BLaER1 treated with 17β-estradiol and CSF1 and Interleukin-3, amounts not matched to agents 10 nM and 100 nM (cell line): ENCODE results near the gene PELO.
A peak's percentile ranks its signal among the peaks of the same experiment; 100 is the strongest.

Experiments
- H3K27ac ChIP-seq, 11 experiments: shearing (Covaris generic); formaldehyde crosslinking; 2 replicates each; pipeline ENCODE4 v1.8.1; 2022
- H3K27me3 ChIP-seq, 11 experiments: shearing (Covaris generic); formaldehyde crosslinking; 2 replicates each; pipeline ENCODE4 v1.8.1; 2022
- H3K36me3 ChIP-seq, 11 experiments: shearing (Covaris generic); formaldehyde crosslinking; 2 replicates each; pipeline ENCODE4 v1.8.1; 2022
- H3K4me1 ChIP-seq, 10 experiments: shearing (Covaris generic); formaldehyde crosslinking; 2 replicates each; pipeline ENCODE4 v1.8.1; 2022
- H3K4me2 ChIP-seq, 11 experiments: shearing (Covaris generic); formaldehyde crosslinking; 2 replicates each; pipeline ENCODE4 v1.8.1; 2022
- H3K4me3 ChIP-seq, 10 experiments: shearing (Covaris generic); formaldehyde crosslinking; 2 replicates each; pipeline ENCODE4 v1.8.1; 2022
- H3K9ac ChIP-seq, 11 experiments: shearing (Covaris generic); formaldehyde crosslinking; 2 replicates each; pipeline ENCODE4 v1.8.1; 2022
- H3K9me3 ChIP-seq, 11 experiments: shearing (Covaris generic); formaldehyde crosslinking; replicated peaks in 1 of 11; 2 replicates each; pipeline ENCODE4 v1.8.1; 2022
- H4K20me1 ChIP-seq, 11 experiments: shearing (Covaris generic); formaldehyde crosslinking; 2 replicates each; pipeline ENCODE4 v1.8.1; 2022
- Cebpa-rat ChIP-seq, 11 experiments: shearing (Covaris generic); IDR thresholded peaks; 2 replicates each; pipeline ENCODE4 v1.8.1; 2022

Gene PELO

DNA sequence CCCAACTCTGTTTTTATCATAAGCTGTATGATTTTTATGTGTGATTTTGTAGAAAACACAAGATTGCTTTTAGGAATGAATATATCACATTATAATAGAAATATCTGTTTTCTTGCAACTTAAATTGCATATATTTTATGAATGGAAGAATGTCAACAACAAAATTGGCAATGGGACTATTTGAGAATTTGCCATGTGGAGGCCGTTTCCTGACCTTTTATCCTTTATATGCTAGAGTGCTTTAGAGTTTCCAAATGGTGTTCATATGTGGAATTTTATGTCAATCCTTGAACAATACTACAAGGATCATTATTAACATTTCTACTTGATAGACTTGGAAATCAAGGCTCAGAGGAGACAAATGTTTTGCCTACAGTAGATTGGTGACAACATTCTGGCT is 34.2 kb downstream of the PELO start:
- Histone ChIP-seq H3K4me2 (no peak overlapping the region), H3K4me1 (no peaks in the 10 kb centered on the region), H4K20me1 (no peaks in the 10 kb centered on the region), H3K9me3 (no peaks in the 10 kb centered on the region), H3K9ac (no peak overlapping the region), H3K27ac (no peak overlapping the region), H3K4me3 (no peak overlapping the region), H3K36me3 (no peaks in the 10 kb centered on the region), H3K27me3 (no peaks in the 10 kb centered on the region)
- TF ChIP-seq Cebpa-rat (IDR thresholded peaks at IDR 0.05): no peak

DNA sequence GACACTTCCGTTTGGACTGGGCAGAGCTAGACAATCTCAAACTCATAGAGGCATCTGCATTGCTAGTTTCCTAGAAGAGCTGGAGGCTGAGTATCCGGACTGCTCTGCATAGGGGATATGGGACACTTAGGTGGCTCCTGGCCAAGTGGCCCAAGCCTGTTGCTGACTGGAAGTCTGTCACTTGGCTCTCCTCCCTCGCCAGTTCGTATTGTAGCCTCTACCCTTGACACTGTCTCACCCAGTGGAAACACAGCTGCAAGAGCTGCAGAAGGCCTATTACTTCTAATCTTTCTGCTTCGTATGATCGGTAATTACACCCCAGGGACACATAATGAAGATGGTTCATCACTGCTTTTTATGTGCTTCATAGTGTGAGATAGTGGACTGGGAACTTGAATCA is 34.7 kb downstream of the PELO start:
- Histone ChIP-seq H4K20me1 (no peaks in the 10 kb centered on the region), H3K9ac (no peak overlapping the region), H3K4me3 (no peak overlapping the region), H3K36me3 (no peaks in the 10 kb centered on the region), H3K4me1 (no peaks in the 10 kb centered on the region), H3K27ac (no peak overlapping the region), H3K9me3 (peaks cover 0 to 1% (median under 1%) of the 10 kb centered on the region in 11 experiments; a peak in 5 of 22 replicates), H3K27me3 (no peaks in the 10 kb centered on the region), H3K4me2 (no peak overlapping the region)
- no peak for TF ChIP-seq Cebpa-rat (IDR thresholded peaks at IDR 0.05)

DNA sequence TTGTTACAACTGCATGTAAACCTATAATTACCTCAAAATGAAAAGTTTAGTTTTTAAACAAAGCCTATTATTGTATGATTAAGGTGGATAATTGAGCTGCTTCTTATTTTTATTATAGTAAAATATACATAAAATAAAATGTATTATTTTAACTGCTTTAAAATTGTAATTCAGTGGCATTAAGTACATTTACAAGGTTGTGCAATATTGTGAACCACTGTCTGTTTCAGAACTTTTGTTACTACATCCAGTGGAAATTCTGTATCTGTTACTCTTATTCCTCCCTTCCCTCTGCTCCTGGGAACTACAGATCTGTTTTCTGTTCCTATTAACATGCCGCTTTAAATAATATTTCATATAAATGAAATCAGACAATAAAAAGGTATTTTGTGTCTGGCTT is 37.1 kb downstream of the PELO start:
- no peak overlapping the region for H3K4me3 ChIP-seq
- TF ChIP-seq Cebpa-rat (IDR thresholded peaks at IDR 0.05): no peak

DNA sequence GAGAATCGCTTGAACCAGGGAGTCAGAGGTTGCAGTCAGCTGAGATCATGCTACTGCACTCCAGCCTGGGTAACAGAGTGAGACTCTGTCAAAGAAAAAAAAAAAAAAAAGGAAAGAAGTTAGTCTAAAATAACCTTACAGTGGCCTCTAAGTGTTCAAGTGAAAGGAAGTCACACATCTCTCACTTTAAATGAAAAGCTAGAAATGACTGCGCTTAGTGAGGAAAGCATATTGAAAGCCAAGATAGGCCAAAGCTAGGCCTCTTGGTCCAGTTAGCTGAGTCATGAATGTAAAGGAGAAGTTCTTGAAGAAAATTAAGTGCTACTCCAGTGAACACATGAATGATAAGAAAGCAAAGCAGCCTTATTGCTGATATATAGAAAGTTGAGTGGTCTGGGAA is 38.1 kb downstream of the PELO start:
- TF ChIP-seq Cebpa-rat (IDR thresholded peaks at IDR 0.05): no peak
- no peaks in the 10 kb centered on the region for H3K4me1 ChIP-seq
- H3K27me3 ChIP-seq: no peaks in the 10 kb centered on the region
- no peak overlapping the region for H3K4me2 ChIP-seq
- no peaks in the 10 kb centered on the region for H4K20me1 ChIP-seq
- peaks cover 0 to 12% (median 8%) of the 10 kb centered on the region in 11 experiments; a peak in 11 of 22 replicates for H3K9me3 ChIP-seq
- no peak overlapping the region for H3K27ac ChIP-seq
- H3K36me3 ChIP-seq: no peaks in the 10 kb centered on the region
- H3K4me3 ChIP-seq: no peak overlapping the region
- H3K9ac ChIP-seq: no peak overlapping the region

More for the DNA sequence above, 37.1 kb downstream of the PELO start:
- Histone ChIP-seq H3K9me3 (peaks cover 0 to 12% (median 8%) of the 10 kb centered on the region in 11 experiments; a peak in 11 of 22 replicates), H3K4me1 (no peaks in the 10 kb centered on the region), H4K20me1 (no peaks in the 10 kb centered on the region), H3K27me3 (no peaks in the 10 kb centered on the region), H3K36me3 (no peaks in the 10 kb centered on the region), H3K9ac (no peak overlapping the region), H3K27ac (no peak overlapping the region), H3K4me2 (no peak overlapping the region)

DNA sequence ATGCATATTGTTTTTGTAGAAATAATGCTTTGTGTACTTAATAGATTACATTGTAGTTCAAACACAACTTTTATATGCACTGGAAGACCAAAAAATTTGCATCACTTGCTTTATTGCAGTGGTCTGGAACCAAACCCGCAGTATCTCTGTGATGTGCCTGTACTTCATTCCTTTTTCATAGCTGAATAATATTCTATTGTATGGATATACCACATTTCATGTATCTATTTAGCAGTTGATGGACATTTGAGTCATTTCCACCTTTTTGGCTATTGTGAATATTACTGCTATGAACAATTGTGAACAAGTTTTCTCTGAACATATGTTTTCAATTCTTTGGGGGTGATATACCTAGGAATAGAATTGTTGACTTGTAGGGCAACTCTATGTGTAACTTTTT is 40.1 kb downstream of the PELO start:
- Histone ChIP-seq H3K27me3 (no peaks in the 10 kb centered on the region), H3K4me1 (no peaks in the 10 kb centered on the region), H3K36me3 (no peaks in the 10 kb centered on the region), H3K9me3 (peaks cover 0 to 12% (median 8%) of the 10 kb centered on the region in 11 experiments; a peak in 11 of 22 replicates), H3K4me2 (no peak overlapping the region), H3K9ac (no peak overlapping the region), H3K27ac (no peak overlapping the region), H4K20me1 (no peaks in the 10 kb centered on the region), H3K4me3 (no peak overlapping the region)
- no peak for TF ChIP-seq Cebpa-rat (IDR thresholded peaks at IDR 0.05)

DNA sequence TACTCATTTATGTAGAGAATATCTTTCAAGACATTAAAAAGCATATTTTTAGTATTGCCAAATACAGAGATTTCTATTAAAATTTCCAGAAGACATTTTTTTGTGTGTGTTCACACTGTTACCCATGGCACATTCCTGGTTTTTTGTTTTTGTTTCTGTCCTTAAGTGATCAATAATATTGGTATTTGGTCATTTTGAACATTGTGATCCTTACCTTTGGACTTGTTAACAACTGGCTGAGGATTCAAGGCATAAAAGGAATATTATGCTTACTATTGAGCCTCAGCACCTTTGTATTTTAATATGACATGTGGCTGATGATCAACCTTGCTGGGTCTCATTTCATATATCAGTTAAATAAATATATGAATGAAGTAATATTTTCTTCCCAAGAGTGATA is 41.9 kb downstream of the PELO start:
- H3K9ac ChIP-seq: no peak overlapping the region
- H3K27me3 ChIP-seq: no peaks in the 10 kb centered on the region
- H3K27ac ChIP-seq: no peak overlapping the region
- H3K36me3 ChIP-seq: no peaks in the 10 kb centered on the region
- TF ChIP-seq Cebpa-rat (IDR thresholded peaks at IDR 0.05): no peak
- peaks cover 0 to 12% (median 8%) of the 10 kb centered on the region in 11 experiments; a peak in 11 of 22 replicates for H3K9me3 ChIP-seq
- H3K4me2 ChIP-seq: no peak overlapping the region
- no peaks in the 10 kb centered on the region for H4K20me1 ChIP-seq
- no peak overlapping the region for H3K4me3 ChIP-seq
- H3K4me1 ChIP-seq: no peaks in the 10 kb centered on the region

DNA sequence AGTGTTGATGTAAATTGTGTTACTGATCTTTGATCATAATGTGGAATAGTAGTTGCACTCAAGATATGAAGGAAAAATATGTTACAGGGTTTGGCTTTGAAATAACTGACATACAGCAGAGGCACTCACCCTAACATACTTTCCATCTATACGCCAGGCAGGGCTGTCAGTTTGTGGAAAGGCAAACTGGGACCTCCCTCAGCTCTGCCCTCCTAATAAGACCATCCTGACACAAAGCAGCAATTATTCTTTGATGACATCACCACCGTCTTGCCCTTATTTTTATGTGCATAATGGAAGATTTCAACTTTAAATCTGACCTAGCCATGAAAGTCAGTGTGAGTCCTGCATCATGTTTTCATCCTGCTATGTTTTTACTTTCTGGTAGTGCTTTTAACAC is 42.9 kb downstream of the PELO start:
- Histone ChIP-seq H3K9ac (no peak overlapping the region), H3K4me1 (no peaks in the 10 kb centered on the region), H3K4me3 (no peak overlapping the region), H3K9me3 (peaks cover 0 to 12% (median 8%) of the 10 kb centered on the region in 11 experiments; a peak in 11 of 22 replicates), H3K27me3 (no peaks in the 10 kb centered on the region), H3K4me2 (no peak overlapping the region), H3K36me3 (no peaks in the 10 kb centered on the region), H3K27ac (no peak overlapping the region), H4K20me1 (no peaks in the 10 kb centered on the region)
- TF ChIP-seq Cebpa-rat (IDR thresholded peaks at IDR 0.05): no peak

DNA sequence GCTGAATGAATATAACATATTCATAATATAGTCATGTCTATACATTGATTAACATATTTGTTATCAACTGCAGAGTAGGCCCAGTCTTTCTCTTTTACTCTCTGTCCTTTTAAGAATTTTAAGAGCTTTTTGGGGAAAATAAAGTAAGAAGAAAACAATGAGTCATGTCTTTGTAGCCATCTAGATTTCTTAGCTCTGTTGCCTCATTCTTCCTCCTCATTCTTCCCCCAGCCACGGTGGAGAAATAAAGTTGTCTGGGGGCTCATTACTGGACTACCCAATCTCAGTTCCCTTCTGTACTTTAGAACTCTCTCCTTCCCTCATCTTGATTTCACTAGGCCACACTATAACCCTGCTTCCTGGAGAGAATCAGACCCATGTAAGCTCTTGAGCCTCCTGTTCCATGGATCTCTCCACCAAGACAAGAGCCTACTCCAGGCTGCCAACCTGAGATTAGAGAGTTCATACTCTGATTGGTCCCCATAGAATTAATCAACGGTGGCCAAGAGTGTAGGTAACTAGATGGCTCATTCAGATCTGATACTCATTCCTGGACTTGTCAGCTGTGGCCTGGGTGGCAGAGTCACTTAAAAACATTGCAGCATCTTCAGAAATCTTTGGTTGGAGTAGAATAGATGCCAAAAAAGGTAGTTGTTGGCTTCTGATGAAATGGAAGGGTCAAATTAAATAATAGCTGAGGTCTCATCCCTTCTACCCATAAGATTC is 44.2 kb downstream of the PELO start:
- H3K4me1 ChIP-seq: no peaks in the 10 kb centered on the region
- TF ChIP-seq Cebpa-rat (IDR thresholded peaks at IDR 0.05): no peak
- H3K36me3 ChIP-seq: no peaks in the 10 kb centered on the region
- no peak overlapping the region for H3K9ac ChIP-seq
- no peaks in the 10 kb centered on the region for H3K27me3 ChIP-seq
- H3K27ac ChIP-seq: no peak overlapping the region
- H3K4me3 ChIP-seq: no peak overlapping the region
- peaks cover 0 to 12% (median 8%) of the 10 kb centered on the region in 11 experiments; a peak in 11 of 22 replicates for H3K9me3 ChIP-seq
- peak overlapping the region in 2 of 11 experiments; percentile 0 to 7; a peak in 1 of 22 replicates for H3K4me2 ChIP-seq
- H4K20me1 ChIP-seq: no peaks in the 10 kb centered on the region

DNA sequence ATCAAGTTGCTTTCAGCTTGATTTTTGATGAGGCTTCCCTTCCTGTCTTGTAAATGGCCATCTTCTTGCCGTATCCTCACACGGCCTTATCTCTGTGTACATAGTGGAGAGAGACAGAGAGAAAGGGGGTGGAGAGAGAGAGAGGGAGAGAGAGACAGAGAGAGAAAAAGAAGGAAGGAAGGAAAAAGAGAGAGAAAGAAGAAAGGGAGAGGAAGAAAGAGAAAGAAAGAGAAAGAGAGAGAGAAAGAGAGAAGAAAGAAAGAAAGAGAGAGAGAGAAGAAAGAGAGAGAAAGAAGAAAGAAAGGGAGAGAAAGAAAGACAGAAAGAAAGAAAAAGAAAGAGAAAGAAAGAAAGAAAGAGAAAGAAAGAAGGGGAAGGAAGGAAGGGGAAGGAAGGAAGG is 46.6 kb downstream of the PELO start:
- no peak for TF ChIP-seq Cebpa-rat (IDR thresholded peaks at IDR 0.05)
- H3K9me3 ChIP-seq: no peaks in the 10 kb centered on the region
- no peaks in the 10 kb centered on the region for H3K36me3 ChIP-seq
- no peak overlapping the region for H3K27ac ChIP-seq
- no peaks in the 10 kb centered on the region for H3K4me1 ChIP-seq
- H3K27me3 ChIP-seq: no peaks in the 10 kb centered on the region
- H3K4me3 ChIP-seq: no peak overlapping the region
- no peak overlapping the region for H3K4me2 ChIP-seq
- H4K20me1 ChIP-seq: no peaks in the 10 kb centered on the region
- H3K9ac ChIP-seq: no peak overlapping the region

DNA sequence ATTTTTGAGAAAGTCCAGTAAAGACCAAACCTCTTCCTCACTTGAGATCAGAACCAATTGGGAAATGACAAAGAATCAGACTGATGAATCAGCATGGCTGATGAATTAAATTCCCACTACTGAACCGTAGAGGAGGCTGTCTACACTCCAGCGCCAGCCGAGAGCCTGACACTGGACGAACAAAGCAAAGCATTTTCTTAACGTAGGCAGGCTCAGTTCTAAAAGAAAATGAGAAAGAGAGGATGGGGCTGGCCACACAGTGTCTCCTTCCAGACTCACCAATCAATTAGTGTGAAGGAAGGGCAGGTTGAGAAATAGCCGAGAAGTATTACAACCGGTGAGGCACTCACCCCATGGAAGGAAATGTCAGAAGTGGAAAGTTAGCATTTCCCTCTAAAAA is 49.4 kb downstream of the PELO start:
- H3K9me3 ChIP-seq: no peaks in the 10 kb centered on the region
- no peaks in the 10 kb centered on the region for H3K27me3 ChIP-seq
- no peak for TF ChIP-seq Cebpa-rat (IDR thresholded peaks at IDR 0.05)
- no peaks in the 10 kb centered on the region for H3K4me1 ChIP-seq
- no peak overlapping the region for H3K27ac ChIP-seq
- H4K20me1 ChIP-seq: no peaks in the 10 kb centered on the region
- H3K4me2 ChIP-seq: no peak overlapping the region
- no peak overlapping the region for H3K9ac ChIP-seq
- no peak overlapping the region for H3K4me3 ChIP-seq
- no peaks in the 10 kb centered on the region for H3K36me3 ChIP-seq
